ENCODE data around the gene MAMLD1. TPM values are rescaled to one million over a fixed set of nuclear protein-coding genes. Genes with fewer than 3 reads are reported as not detected.

The MAMLD1 gene
- total and polyA plus RNA-seq, 3 experiments from 2014 or later, result 1.8 to 7.3 (median 6.2) TPM

DNA sequence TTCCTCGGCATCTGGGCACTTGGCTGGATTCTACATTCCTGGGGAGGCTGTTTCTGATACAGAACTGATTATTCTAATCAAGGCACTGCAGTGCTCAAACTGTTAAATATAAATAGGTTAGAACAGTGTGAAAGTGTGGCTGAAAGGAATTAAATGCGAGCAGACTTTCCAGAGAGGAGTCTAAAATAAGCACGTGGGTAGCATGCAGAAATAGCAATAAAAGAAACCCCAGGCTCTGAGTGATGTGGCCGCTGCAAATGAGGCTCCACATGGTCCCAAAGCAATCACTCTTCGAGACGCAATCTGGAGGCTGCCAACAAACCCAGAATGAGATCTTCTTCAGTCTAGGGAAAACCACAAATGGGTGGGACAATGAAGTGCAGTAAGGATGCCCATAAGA lies 174.7 kb downstream of the MAMLD1 start:
- H3K9me3 Mint-ChIP-seq, result peaks cover 0 to 15% (median 7%) of the 10 kb centered on the region in 5 donors
- Histone ChIP-seq H3K27ac (ENCODE audit: low read depth, low read length) (no peak overlapping the region), H3K9me3 (ENCODE audit: low read length) (no peaks in the 10 kb centered on the region), H3K36me3 (ENCODE audit: insufficient read depth, low read length) (no peaks in the 10 kb centered on the region), H3K4me3 (ENCODE audit: low read length) (no peak overlapping the region), H3K27me3 (ENCODE audit: insufficient read depth, low read length, poor library complexity, severe bottlenecking) (no peaks in the 10 kb centered on the region), H3K4me1 (ENCODE audit: insufficient read depth, low read length) (no peaks in the 10 kb centered on the region)
- ChIA-PET CTCF (no interaction called here), POLR2A (no interaction called here)
- DNase-seq, result no peak
- H3K4me3 Mint-ChIP-seq, result no peak overlapping the region
- no peaks in the 10 kb centered on the region for H3K4me1 Mint-ChIP-seq
- no peak overlapping the region for H3K27ac Mint-ChIP-seq
- peaks cover 0 to 4% (median 0%) of the 10 kb centered on the region in 3 donors for H3K36me3 Mint-ChIP-seq
- peaks cover 0 to 4% of the 10 kb centered on the region in 2 donors for H3K27me3 Mint-ChIP-seq

DNA sequence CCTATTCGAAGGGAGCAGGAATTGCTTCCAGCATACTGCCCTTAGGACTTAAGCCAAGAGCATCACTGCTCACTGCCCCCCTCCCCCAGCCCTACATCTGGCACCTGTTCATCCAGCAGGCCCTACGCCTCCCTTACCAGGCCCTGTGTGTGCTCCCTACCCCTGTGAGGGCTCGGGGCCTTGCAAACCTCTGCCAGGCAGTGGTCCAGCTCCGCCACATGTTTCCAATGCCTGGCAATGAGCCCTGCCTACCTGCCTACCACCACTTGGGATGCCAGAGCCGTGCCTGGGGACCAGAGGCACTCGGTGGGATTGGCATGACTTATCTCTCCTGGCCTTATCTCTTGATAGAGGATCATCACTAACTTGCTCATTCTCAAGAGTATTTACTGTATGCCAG lies 177.8 kb downstream of the MAMLD1 start:
- no peak for DNase-seq
- H3K4me1 ChIP-seq (ENCODE audit: insufficient read depth, low read length), result peaks cover 2% of the 10 kb centered on the region
- Mint-ChIP-seq H3K27me3 (no peaks in the 10 kb centered on the region), H3K4me1 (no peaks in the 10 kb centered on the region), H3K27ac (no peak overlapping the region), H3K9me3 (peaks cover 0 to 11% (median 4%) of the 10 kb centered on the region in 5 donors), H3K4me3 (no peak overlapping the region), H3K36me3 (no peaks in the 10 kb centered on the region)
- H3K27ac ChIP-seq (ENCODE audit: low read depth, low read length), result no peak overlapping the region
- no peaks in the 10 kb centered on the region for H3K36me3 ChIP-seq (ENCODE audit: insufficient read depth, low read length)
- H3K4me3 ChIP-seq (ENCODE audit: low read length), result no peak overlapping the region
- H3K9me3 ChIP-seq (ENCODE audit: low read length), result no peaks in the 10 kb centered on the region
- H3K27me3 ChIP-seq (ENCODE audit: insufficient read depth, low read length, poor library complexity, severe bottlenecking), result no peaks in the 10 kb centered on the region
- ChIA-PET POLR2A (no interaction called here), CTCF (no interaction called here)

DNA sequence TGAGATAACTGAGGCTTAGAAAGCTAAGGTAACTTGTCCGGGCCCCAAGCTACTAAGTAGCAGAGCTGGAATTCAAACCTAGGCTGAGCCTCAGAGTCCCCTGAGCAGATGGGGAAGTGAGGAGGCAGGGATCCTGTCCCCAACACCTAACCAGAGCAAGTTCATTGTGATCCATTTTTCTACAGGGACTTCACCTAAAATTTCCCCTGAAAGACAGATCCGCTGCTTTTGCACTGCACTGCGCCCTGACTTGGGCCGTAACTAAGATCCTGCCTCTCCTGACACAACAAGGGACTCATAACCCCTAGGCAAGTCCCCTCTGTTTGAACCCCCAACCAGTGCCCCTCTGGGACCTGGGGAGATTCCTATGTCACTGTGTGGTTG lies 179.7 kb downstream of the MAMLD1 start:
- peaks cover 17% of the 10 kb centered on the region for H3K4me1 ChIP-seq (ENCODE audit: insufficient read depth, low read length)
- no peak for DNase-seq
- CTCF ChIA-PET, result no interaction called here

DNA sequence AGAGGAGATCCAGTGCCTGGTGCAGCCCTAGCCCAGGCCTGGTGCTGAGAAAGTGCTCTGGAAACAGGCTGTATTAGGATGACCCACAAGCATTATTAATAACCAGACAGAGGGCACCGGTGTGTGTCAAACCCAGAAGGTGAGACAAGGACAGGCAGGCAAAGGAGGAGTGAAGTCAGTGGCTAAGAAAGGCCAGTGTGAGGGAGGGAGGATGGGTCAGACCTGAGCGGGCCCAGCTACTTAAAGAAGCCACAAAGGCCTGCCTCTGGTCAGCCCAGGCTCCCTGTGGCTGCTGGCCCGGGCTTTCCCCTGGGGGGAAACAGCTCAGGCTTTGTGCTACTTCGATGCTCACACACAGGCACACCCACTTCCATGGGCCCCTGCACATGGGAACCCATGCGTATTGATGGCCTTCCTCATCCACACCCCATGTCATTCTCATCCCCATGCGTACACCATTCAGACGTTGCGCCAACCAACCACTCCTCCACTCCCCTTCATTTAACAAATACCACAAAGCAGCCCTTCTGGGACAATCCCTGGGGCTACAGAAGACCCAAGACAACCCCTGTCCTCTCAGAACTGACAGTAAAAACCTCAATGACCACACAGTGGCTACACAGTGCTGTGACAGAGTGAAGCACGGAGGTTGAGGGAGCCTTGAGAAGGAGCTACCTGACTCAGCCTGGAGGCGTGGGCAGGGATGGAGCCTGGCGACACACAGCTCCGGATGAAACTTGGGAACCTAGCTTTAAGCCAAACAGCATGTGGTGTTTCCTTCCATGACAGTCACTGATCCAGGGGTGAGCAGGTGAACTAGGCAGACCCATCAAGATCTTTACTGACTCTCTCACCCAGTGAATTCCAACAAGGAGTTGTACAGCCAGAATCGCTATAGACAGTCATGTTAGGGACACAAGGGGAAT lies 180.4 kb downstream of the MAMLD1 start:
- Histone ChIP-seq H3K36me3 (ENCODE audit: insufficient read depth, low read length) (no peaks in the 10 kb centered on the region), H3K27ac (ENCODE audit: low read depth, low read length) (no peak overlapping the region), H3K27me3 (ENCODE audit: insufficient read depth, low read length, poor library complexity, severe bottlenecking) (no peaks in the 10 kb centered on the region), H3K4me3 (ENCODE audit: low read length) (no peak overlapping the region), H3K9me3 (ENCODE audit: low read length) (no peaks in the 10 kb centered on the region), H3K4me1 (ENCODE audit: insufficient read depth, low read length) (peaks cover 20% of the 10 kb centered on the region)
- DNase-seq, result no peak
- ChIA-PET CTCF (interaction anchor here (0.7 to 1.0 kb wide), 2 partner anchors 27 to 155 kb away, joined by 3 read pairs; no protein-coding TSS in a partner anchor), POLR2A (no interaction called here)
- no peaks in the 10 kb centered on the region for H3K36me3 Mint-ChIP-seq
- H3K4me3 Mint-ChIP-seq, result no peak overlapping the region
- no peaks in the 10 kb centered on the region for H3K9me3 Mint-ChIP-seq
- H3K27me3 Mint-ChIP-seq, result peaks cover 0 to 1% of the 10 kb centered on the region in 2 donors
- peak overlapping the region in 1 of 8 donors; percentile 38 for H3K27ac Mint-ChIP-seq
- H3K4me1 Mint-ChIP-seq, result peaks cover 11 to 20% (median 18%) of the 10 kb centered on the region in 3 donors

More for the DNA sequence above, 179.7 kb downstream of the MAMLD1 start:
- Mint-ChIP-seq H3K4me1 (peaks cover 9 to 13% (median 13%) of the 10 kb centered on the region in 3 donors), H3K27ac (no peak overlapping the region), H3K4me3 (no peak overlapping the region), H3K27me3 (peaks cover 0 to 1% of the 10 kb centered on the region in 2 donors), H3K36me3 (no peaks in the 10 kb centered on the region), H3K9me3 (no peaks in the 10 kb centered on the region)
- Histone ChIP-seq H3K9me3 (ENCODE audit: low read length) (no peaks in the 10 kb centered on the region), H3K4me3 (ENCODE audit: low read length) (no peak overlapping the region), H3K27me3 (ENCODE audit: insufficient read depth, low read length, poor library complexity, severe bottlenecking) (no peaks in the 10 kb centered on the region), H3K27ac (ENCODE audit: low read depth, low read length) (no peak overlapping the region), H3K36me3 (ENCODE audit: insufficient read depth, low read length) (no peaks in the 10 kb centered on the region)
- POLR2A ChIA-PET, result no interaction called here

DNA sequence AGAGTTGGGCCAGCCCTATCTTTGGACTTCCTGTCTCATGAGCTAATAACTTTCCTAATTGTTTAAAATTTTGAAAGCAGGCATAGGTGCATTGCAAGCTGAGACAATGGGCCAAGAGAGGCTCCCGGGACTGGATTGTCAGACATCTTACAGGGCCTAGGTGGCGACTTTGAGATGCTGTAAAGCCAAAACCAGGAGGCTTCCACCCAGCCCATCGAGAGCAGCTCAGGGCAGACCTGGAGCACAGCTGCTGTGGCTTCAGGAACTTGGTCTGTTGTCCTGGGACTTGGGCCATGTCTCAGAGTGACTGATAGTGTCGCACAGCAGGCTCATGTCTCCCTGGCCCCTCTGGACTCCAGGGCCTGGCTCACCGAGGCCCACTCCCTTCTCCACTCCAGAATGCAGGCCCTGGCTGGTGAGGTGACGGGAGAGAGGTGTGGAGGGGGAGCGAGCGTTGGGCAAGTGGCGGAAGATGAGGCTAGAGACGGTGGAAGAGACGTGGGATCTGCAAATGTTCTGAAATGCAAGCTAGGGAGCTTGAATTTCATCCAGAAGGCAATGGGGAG lies 181.2 kb downstream of the MAMLD1 start:
- peaks cover 11 to 25% (median 24%) of the 10 kb centered on the region in 3 donors for H3K4me1 Mint-ChIP-seq
- peaks cover 0 to 1% of the 10 kb centered on the region in 2 donors for H3K27me3 Mint-ChIP-seq
- DNase-seq, result no peak
- no peak overlapping the region for H3K27ac ChIP-seq (ENCODE audit: low read depth, low read length)
- ChIA-PET POLR2A (no interaction called here), CTCF (interaction anchor here (0.7 to 1.0 kb wide), 2 partner anchors 26 to 155 kb away, joined by 3 read pairs; no protein-coding TSS in a partner anchor)
- H3K36me3 ChIP-seq (ENCODE audit: insufficient read depth, low read length), result no peaks in the 10 kb centered on the region
- no peak overlapping the region for H3K4me3 ChIP-seq (ENCODE audit: low read length)
- no peaks in the 10 kb centered on the region for H3K9me3 ChIP-seq (ENCODE audit: low read length)
- H3K9me3 Mint-ChIP-seq, result no peaks in the 10 kb centered on the region
- no peaks in the 10 kb centered on the region for H3K27me3 ChIP-seq (ENCODE audit: insufficient read depth, low read length, poor library complexity, severe bottlenecking)
- H3K4me1 ChIP-seq (ENCODE audit: insufficient read depth, low read length), result peaks cover 23% of the 10 kb centered on the region
- H3K36me3 Mint-ChIP-seq, result no peaks in the 10 kb centered on the region
- peak overlapping the region in 1 of 8 donors; percentile 68 for H3K27ac Mint-ChIP-seq
- no peak overlapping the region for H3K4me3 Mint-ChIP-seq

DNA sequence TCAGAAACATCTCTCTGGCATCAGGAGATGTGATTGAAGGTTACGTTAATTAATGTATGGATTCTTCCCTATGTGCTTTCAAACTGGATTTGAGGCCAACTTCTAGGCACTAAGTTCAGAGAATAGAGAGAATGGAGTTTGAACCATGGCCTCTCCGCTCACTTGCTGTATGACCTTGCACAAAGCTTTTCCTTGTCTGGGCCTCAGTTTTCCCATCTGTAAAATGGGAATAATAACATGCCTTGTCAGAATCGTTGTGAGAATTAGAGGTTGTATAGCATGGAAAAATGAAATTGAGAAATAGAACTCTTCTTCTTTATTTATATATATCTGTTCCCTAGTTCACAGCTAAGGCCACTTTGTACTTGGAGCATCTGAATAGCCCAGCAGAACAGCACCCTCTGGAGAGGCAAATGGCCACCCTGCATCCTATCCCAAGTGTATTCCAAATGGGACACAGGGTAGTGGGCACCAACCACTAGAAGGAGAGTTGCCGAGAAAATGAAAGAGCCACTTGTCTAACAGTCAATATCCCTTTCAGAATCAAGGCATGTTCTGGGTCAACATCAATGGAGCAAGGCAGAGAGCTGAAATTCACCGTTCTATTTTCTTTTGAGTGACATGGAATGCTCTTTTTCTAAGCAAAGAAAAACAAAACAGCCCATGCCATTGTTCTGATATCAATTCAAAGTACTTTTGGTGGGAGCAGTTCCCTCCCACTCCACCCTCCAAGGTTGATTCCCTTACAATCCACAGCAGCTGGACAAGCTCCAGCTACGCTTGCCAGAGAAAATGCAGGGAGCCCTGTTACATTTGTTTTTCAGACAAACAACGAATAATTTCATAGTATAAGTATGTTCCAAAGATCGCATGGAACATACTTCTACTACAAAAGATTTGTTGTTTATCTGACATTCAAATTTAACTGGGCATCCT lies 182.0 kb downstream of the MAMLD1 start:
- POLR2A ChIA-PET, result interaction anchor here (1.9 kb wide), 1 partner anchor 23 kb away, joined by 11 read pairs; the partner anchor contains the start of gene MTM1
- DNase-seq, result no peak
- H3K4me1 ChIP-seq (ENCODE audit: insufficient read depth, low read length), result peaks cover 23% of the 10 kb centered on the region
- no peaks in the 10 kb centered on the region for H3K36me3 ChIP-seq (ENCODE audit: insufficient read depth, low read length)
- Mint-ChIP-seq H3K9me3 (no peaks in the 10 kb centered on the region), H3K4me1 (peaks cover 11 to 25% (median 24%) of the 10 kb centered on the region in 3 donors), H3K27ac (no peak overlapping the region), H3K27me3 (peaks cover 0 to 4% of the 10 kb centered on the region in 2 donors), H3K36me3 (no peaks in the 10 kb centered on the region), H3K4me3 (no peak overlapping the region)
- H3K27ac ChIP-seq (ENCODE audit: low read depth, low read length), result no peak overlapping the region
- no peaks in the 10 kb centered on the region for H3K9me3 ChIP-seq (ENCODE audit: low read length)
- no peaks in the 10 kb centered on the region for H3K27me3 ChIP-seq (ENCODE audit: insufficient read depth, low read length, poor library complexity, severe bottlenecking)
- CTCF ChIA-PET, result interaction anchor here (1.2 kb wide), 1 partner anchor 24 kb away, joined by 3 read pairs; the partner anchor contains the start of gene MTM1
- no peak overlapping the region for H3K4me3 ChIP-seq (ENCODE audit: low read length)

DNA sequence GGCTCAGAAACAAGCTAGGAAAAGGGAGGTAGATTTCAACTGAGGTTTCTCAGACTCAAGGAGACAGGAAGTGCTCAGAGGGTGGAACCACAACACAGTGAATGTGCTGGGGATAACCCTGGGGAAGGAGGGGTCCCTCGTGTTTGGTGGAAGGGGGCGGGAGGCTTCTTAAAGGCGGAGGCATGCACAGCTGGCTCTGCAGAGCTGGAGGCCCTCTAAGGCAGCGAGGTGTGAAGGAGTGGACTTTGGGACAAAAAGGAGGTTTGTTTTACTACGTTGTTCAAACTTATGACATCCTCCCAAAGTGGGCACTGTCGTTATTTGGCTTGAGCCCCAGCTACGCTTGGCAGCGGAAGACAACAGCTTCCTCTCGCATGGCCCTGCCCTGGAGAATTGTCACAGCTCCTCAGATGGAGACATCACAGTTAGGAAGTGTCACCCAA lies 183.6 kb downstream of the MAMLD1 start:
- Histone ChIP-seq H3K27me3 (ENCODE audit: insufficient read depth, low read length, poor library complexity, severe bottlenecking) (no peaks in the 10 kb centered on the region), H3K36me3 (ENCODE audit: insufficient read depth, low read length) (no peaks in the 10 kb centered on the region), H3K9me3 (ENCODE audit: low read length) (no peaks in the 10 kb centered on the region), H3K27ac (ENCODE audit: low read depth, low read length) (no peak overlapping the region), H3K4me1 (ENCODE audit: insufficient read depth, low read length) (peaks cover 23% of the 10 kb centered on the region), H3K4me3 (ENCODE audit: low read length) (peak overlapping the region; percentile 37)
- H3K27ac Mint-ChIP-seq, result peak overlapping the region in 6 of 8 donors; percentile 47 to 89 (median 74)
- POLR2A ChIA-PET, result interaction anchor here (1.2 to 1.9 kb wide), 2 partner anchors 21 to 23 kb away, joined by 4 to 11 read pairs; partner anchors contain the start of gene MTM1
- peaks cover 11 to 25% (median 24%) of the 10 kb centered on the region in 3 donors for H3K4me1 Mint-ChIP-seq
- peak overlapping the region; percentile 65 to 80 (median 73) for H3K4me3 Mint-ChIP-seq
- H3K9me3 Mint-ChIP-seq, result no peaks in the 10 kb centered on the region
- DNase-seq, result peak in 4 of 5 donors; percentile 4 to 72 (median 50)
- H3K36me3 Mint-ChIP-seq, result no peaks in the 10 kb centered on the region
- H3K27me3 Mint-ChIP-seq, result peaks cover 0 to 8% of the 10 kb centered on the region in 2 donors
- CTCF ChIA-PET, result interaction anchor here (1.1 kb wide), 3 partner anchors 10 to 47 kb away, joined by 3 read pairs; partner anchors contain the start of gene MTM1
